H1 (cell line): ENCODE results near the gene RFLNA. TPM values are rescaled to one million over a fixed set of nuclear protein-coding genes. Genes with fewer than 3 reads are reported as not detected.

Source experiments
- CTCF ChIA-PET: fragments of 300-600 bp; sonication (Branson Sonifier 250); formaldehyde crosslinking; loops from one replicate; lab custom pipeline; 2021; ENCODE audit not compliant: partially characterized antibody; lab: Charles Lee
- POLR2A ChIA-PET: fragments of 300-600 bp; sonication (Branson Sonifier 250); formaldehyde crosslinking; loops from one replicate; lab custom pipeline; 2021; ENCODE audit warnings: inconsistent platforms; ENCODE audit not compliant: partially characterized antibody; lab: Charles Lee
- DNase-seq, 2 experiments: peaks; one replicate each; pipeline versions ENCODE4 v3.0.0 to v3.0.0-alpha.2; 2010 to 2022; ENCODE audit warnings: low spot score in 2 of 2, low read depth in 1 of 2, mixed read lengths in 1 of 2
- FAIRE-seq: peaks from 2 replicates; lab custom pipeline; 2011; peaks lifted over from hg19 to GRCh38; lab: Jason Lieb, UNC
- H2AFZ ChIP-seq: 2 replicates; pipeline ENCODE4 v1.8.1; 2012; ENCODE audit warnings: low read length, inconsistent platforms
- H2AK5ac ChIP-seq: 2 replicates; pipeline ENCODE4 v1.6.1; 2013; ENCODE audit warnings: low read depth, low read length
- H2BK120ac ChIP-seq: replicated peaks from 2 replicates; pipeline ENCODE3; 2013; ENCODE audit warnings: low read depth, low read length, inconsistent platforms
- H2BK12ac ChIP-seq: 2 replicates; pipeline ENCODE4 v1.6.1; 2013; ENCODE audit warnings: low read depth, low read length
- H2BK15ac ChIP-seq: 2 replicates; pipeline ENCODE4 v1.6.1; 2013; ENCODE audit warnings: low read length
- H2BK20ac ChIP-seq: 2 replicates; pipeline ENCODE4 v1.6.1; 2013; ENCODE audit warnings: low read length
- H2BK5ac ChIP-seq: 2 replicates; pipeline ENCODE4 v1.6.1; 2013; ENCODE audit warnings: low read depth, low read length
- H3K14ac ChIP-seq: 2 replicates; pipeline ENCODE4 v1.6.1; 2013; ENCODE audit warnings: inconsistent platforms; ENCODE audit not compliant: insufficient read length
- H3K18ac ChIP-seq: 2 replicates; pipeline ENCODE4 v1.6.1; 2013; ENCODE audit warnings: low read length; ENCODE audit errors: extremely low read depth
- H3K23ac ChIP-seq: 2 replicates; pipeline ENCODE4 v1.6.1; 2013; ENCODE audit warnings: inconsistent platforms; ENCODE audit not compliant: insufficient read length
- H3K23me2 ChIP-seq: 2 replicates; pipeline ENCODE4 v1.6.1; 2013; ENCODE audit warnings: low read depth, low read length
- H3K27ac ChIP-seq: 2 replicates; pipeline ENCODE4 v1.6.1; 2011; ENCODE audit warnings: low read depth, low read length, inconsistent platforms
- H3K27me3 ChIP-seq, 4 experiments: replicated peaks in 1 of 4; 1 replicate in 1 of 4; 2 replicates in 3 of 4; pipeline versions ENCODE4 v1.6.1 to v1.8.1; 2011 to 2013; ENCODE audit warnings: low read length in 3 of 4, mild to moderate bottlenecking in 3 of 4, inconsistent platforms in 2 of 4, mixed read lengths in 2 of 4, moderate library complexity in 1 of 4; ENCODE audit not compliant: control insufficient read depth in 3 of 4, insufficient read depth in 3 of 4; ENCODE audit errors: extremely low read depth in 1 of 4
- H3K36me3 ChIP-seq, 4 experiments: 2 replicates each; pipeline versions ENCODE4 v1.6.1 to v1.8.1; 2011 to 2013; ENCODE audit warnings: mild to moderate bottlenecking in 4 of 4, low read length in 3 of 4, moderate library complexity in 2 of 4, control low read depth in 1 of 4, inconsistent platforms in 1 of 4; ENCODE audit not compliant: insufficient read depth in 4 of 4, control insufficient read depth in 2 of 4
- H3K4ac ChIP-seq: replicated peaks from 2 replicates; pipeline ENCODE3; 2013; ENCODE audit warnings: low read length, low read depth, mixed read lengths, inconsistent platforms; ENCODE audit not compliant: insufficient read length
- H3K4me1 ChIP-seq, 4 experiments: replicated peaks in 1 of 4; 1 replicate in 1 of 4; 2 replicates in 3 of 4; pipeline versions ENCODE4 v1.6.1 to v1.8.1; 2011 to 2013; ENCODE audit warnings: low read length in 3 of 4, inconsistent platforms in 2 of 4, mixed read lengths in 1 of 4; ENCODE audit not compliant: insufficient read depth in 4 of 4, control insufficient read depth in 3 of 4
- H3K4me2 ChIP-seq, 2 experiments: 2 replicates each; pipeline versions ENCODE4 v1.6.1 to v1.8.1; 2011 to 2013; ENCODE audit warnings: low read depth in 2 of 2, low read length in 2 of 2, control low read depth in 1 of 2, inconsistent platforms in 1 of 2, mild to moderate bottlenecking in 1 of 2; ENCODE audit not compliant: insufficient read depth in 1 of 2
- H3K4me3 ChIP-seq, 4 experiments: fragments of 200-600, 300-600 bp in 1 of 4; sonication (generic), shearing (Covaris generic), sonication (Bioruptor Twin) in 1 of 4; 2 replicates each; pipeline versions ENCODE4 v1.5.1 to v1.8.1; 2011 to 2016; ENCODE audit warnings: low read length in 4 of 4, low read depth in 3 of 4, control low read depth in 2 of 4, inconsistent platforms in 2 of 4, mild to moderate bottlenecking in 2 of 4, mixed read lengths in 1 of 4, moderate library complexity in 1 of 4; ENCODE audit not compliant: insufficient read depth in 2 of 4; ENCODE audit errors: extremely low read depth in 1 of 4
- H3K56ac ChIP-seq: replicated peaks from 2 replicates; pipeline ENCODE3; 2013; ENCODE audit warnings: low read depth, mild to moderate bottlenecking, mixed read lengths, low read length, inconsistent platforms; ENCODE audit not compliant: insufficient read length
- H3K79me1 ChIP-seq: 2 replicates; pipeline ENCODE4 v1.6.1; 2013; ENCODE audit warnings: low read depth, low read length, control low read depth
- H3K79me2 ChIP-seq, 2 experiments: 2 replicates each; pipeline versions ENCODE4 v1.6.1 to v1.8.1; 2012 to 2013; ENCODE audit warnings: low read length in 2 of 2, mild to moderate bottlenecking in 2 of 2, inconsistent platforms in 1 of 2; ENCODE audit not compliant: insufficient read depth in 2 of 2, control insufficient read depth in 1 of 2
- H3K9ac ChIP-seq, 4 experiments: replicated peaks in 1 of 4; 1 replicate in 1 of 4; 2 replicates in 3 of 4; pipeline versions ENCODE4 v1.6.1 to v1.8.1; 2011 to 2013; ENCODE audit warnings: low read depth in 3 of 4, low read length in 3 of 4, control low read depth in 2 of 4, mild to moderate bottlenecking in 2 of 4, moderate library complexity in 2 of 4, inconsistent platforms in 1 of 4; ENCODE audit errors: extremely low read depth in 1 of 4
- H3K9me3 ChIP-seq, 2 experiments: 2 replicates each; pipeline versions ENCODE4 v1.6.1 to v1.8.1; 2012 to 2013; ENCODE audit warnings: mild to moderate bottlenecking in 2 of 2, moderate library complexity in 2 of 2, control low read depth in 1 of 2, inconsistent platforms in 1 of 2, low read depth in 1 of 2, low read length in 1 of 2, mixed read lengths in 1 of 2; ENCODE audit not compliant: insufficient read depth in 2 of 2
- H4K20me1 ChIP-seq, 2 experiments: replicated peaks in 1 of 2; 2 replicates each; pipeline versions ENCODE3 to v1.8.1; 2011 to 2013; ENCODE audit warnings: inconsistent platforms in 2 of 2, low read length in 2 of 2, mild to moderate bottlenecking in 1 of 2; ENCODE audit not compliant: insufficient read depth in 2 of 2, control insufficient read depth in 1 of 2
- H4K5ac ChIP-seq: 2 replicates; pipeline ENCODE4 v1.6.1; 2013; ENCODE audit warnings: low read length, low read depth, mixed read lengths, inconsistent platforms; ENCODE audit not compliant: insufficient read length
- H4K8ac ChIP-seq: 2 replicates; pipeline ENCODE4 v1.8.0; 2013; ENCODE audit warnings: mild to moderate bottlenecking, moderate library complexity, low read length, inconsistent platforms; ENCODE audit not compliant: insufficient read depth; ENCODE audit errors: extremely low read depth
- H4K91ac ChIP-seq: replicated peaks from 2 replicates; pipeline ENCODE3; 2013; ENCODE audit warnings: low read length, mixed read lengths, inconsistent platforms; ENCODE audit not compliant: insufficient read length
- BRCA1 ChIP-seq: IDR thresholded peaks from 2 replicates; pipeline ENCODE4 v1.6.1; 2012; ENCODE audit warnings: low read depth, low read length, improper control_type of control experiment
- CREB1 ChIP-seq: IDR thresholded peaks from 2 replicates; pipeline ENCODE4 v1.6.1; 2012; ENCODE audit warnings: inconsistent platforms
- HDAC2 ChIP-seq, 2 experiments: fragments of 300-600 bp in 1 of 2; sonication (generic) in 1 of 2; IDR thresholded peaks; 2 replicates each; pipeline ENCODE4 v1.6.1; 2011 to 2012; ENCODE audit warnings: low read depth in 2 of 2, low read length in 2 of 2, mild to moderate bottlenecking in 2 of 2, moderate library complexity in 2 of 2, borderline replicate concordance in 1 of 2, inconsistent platforms in 1 of 2
- JUND ChIP-seq: IDR thresholded peaks from 2 replicates; pipeline ENCODE4 v1.6.1; 2011; ENCODE audit warnings: mild to moderate bottlenecking, improper control_type of control experiment, low read length
- NRF1 ChIP-seq: IDR thresholded peaks from 2 replicates; pipeline ENCODE4 v1.6.1; 2011; ENCODE audit warnings: mild to moderate bottlenecking, low read depth, low read length, improper control_type of control experiment
- RBBP5 ChIP-seq: IDR thresholded peaks from 2 replicates; pipeline ENCODE4 v1.7.1; 2012; ENCODE audit warnings: low read depth, mild to moderate bottlenecking, inconsistent platforms, low read length, moderate library complexity, borderline replicate concordance
- TAF1 ChIP-seq: IDR thresholded peaks from 2 replicates; pipeline ENCODE4 v1.6.1; 2011; ENCODE audit warnings: mild to moderate bottlenecking, low read depth, low read length
- WGBS, 2 experiments: shearing (Covaris generic) in 1 of 2; methylation state at CpG; one replicate each; pipeline versions ENCODE4 v1.1.6 to v1.1.7; 2013 to 2015; ENCODE audit warnings: low lambda C conversion rate in 2 of 2, mixed read lengths in 2 of 2, inconsistent platforms in 1 of 2, low coverage in 1 of 2, missing lambda C conversion rate in 1 of 2; ENCODE audit not compliant: insufficient replicate concordance in 2 of 2, insufficient coverage in 1 of 2, insufficient read length in 1 of 2; ENCODE audit errors: extremely low coverage in 1 of 2, missing lambda C conversion rate in 1 of 2; 5-methylcytosine and 5-hydroxymethylcytosine counted together
- polyA plus RNA-seq, 7 experiments: library from polyadenylated mRNA; depleted of rRNA in 3 of 7; stranded (reverse) in 5 of 7; unstranded in 2 of 7; fragments of >200 nt in 5 of 7; fragments of 200-250 nt in 2 of 7; gene quantifications; 1 replicate in 5 of 7; 2 replicates in 1 of 7; 4 replicates in 1 of 7; pipeline versions ENCODE4 v1.2.1 to v1.2.3, GENCODE V29; 2011 to 2013; ENCODE audit warnings: missing spikeins in 2 of 7, mixed read lengths in 2 of 7
- total RNA-seq: library from RNA; stranded (reverse); fragmentation: NEBNext Ultra II Directional; extraction: Animal tissue kit (Norgen Biotek cat#: 25700); gene quantifications from 2 replicates; pipeline ENCODE4 v1.2.1, GENCODE V29; 2021
- TF ChIP-seq, protein P1 (sequence below): IDR thresholded peaks from 2 replicates; pipeline ENCODE4 v1.6.1; 2011; ENCODE audit warnings: low read depth, mild to moderate bottlenecking, low read length; ENCODE audit not compliant: insufficient read depth

The RFLNA gene
- total and polyA plus RNA-seq, 2 of the 8 experiments (the other 6 are each of a cell fraction or from before 2014, with no cell fraction given): 6.4 to 6.6 TPM

DNA sequence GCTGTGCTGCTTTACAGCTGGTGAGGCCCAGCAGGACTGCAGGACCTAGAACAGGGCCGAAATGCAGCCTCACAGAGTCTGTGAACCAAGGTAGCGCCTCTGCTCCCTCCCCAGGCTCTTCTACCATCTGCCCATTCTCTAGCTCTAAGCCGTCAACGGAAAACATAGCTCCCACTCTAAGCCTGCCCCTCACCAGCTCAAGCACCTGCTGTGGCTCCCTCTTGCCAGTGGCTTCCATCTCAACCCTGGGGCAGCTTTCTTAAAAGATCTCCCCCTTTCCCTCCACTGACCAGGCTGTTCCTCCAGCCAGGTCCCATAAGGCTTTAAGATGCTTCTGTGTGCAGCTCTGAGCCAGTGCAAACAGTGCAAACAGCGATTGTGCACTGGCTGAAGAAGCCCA, 61.3 kb downstream of the RFLNA start:
- no peak overlapping the region for H3K18ac ChIP-seq
- no peak overlapping the region for H2BK20ac ChIP-seq
- no peak overlapping the region for H2BK12ac ChIP-seq
- H3K79me2 ChIP-seq: no peaks in the 10 kb centered on the region
- H3K27me3 ChIP-seq: no peaks in the 10 kb centered on the region
- POLR2A ChIA-PET: interaction anchor here (1.2 kb wide), 1 partner anchor 9 kb away, joined by 3 read pairs; no protein-coding TSS in a partner anchor
- no peak overlapping the region for H3K14ac ChIP-seq
- peak overlapping the region; percentile 59 for H4K8ac ChIP-seq
- no peak for DNase-seq
- no peak overlapping the region for H2AK5ac ChIP-seq
- 94% methylated on average over 5 of the region's 5 CpGs; no CpG with 5 or more reads in 1 of the 2 experiments for WGBS, 2 experiments
- no peak overlapping the region for H3K4ac ChIP-seq
- peaks cover 7% of the 10 kb centered on the region for H3K79me1 ChIP-seq
- no peak overlapping the region for H3K9ac ChIP-seq
- H3K27ac ChIP-seq: no peak overlapping the region
- no peaks in the 10 kb centered on the region; the same call in 1 of the 2 replicates for H3K23me2 ChIP-seq
- no peaks in the 10 kb centered on the region for H3K4me1 ChIP-seq
- TF ChIP-seq, protein P1, sequence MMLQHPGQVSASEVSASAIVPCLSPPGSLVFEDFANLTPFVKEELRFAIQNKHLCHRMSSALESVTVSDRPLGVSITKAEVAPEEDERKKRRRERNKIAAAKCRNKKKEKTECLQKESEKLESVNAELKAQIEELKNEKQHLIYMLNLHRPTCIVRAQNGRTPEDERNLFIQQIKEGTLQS: no peak
- TF ChIP-seq JUND (no peak), NRF1 (no peak), HDAC2 (IDR thresholded peaks at IDR 0.05; ENCODE audit: borderline replicate concordance in 1 of 2, low read depth in 2 of 2, low read length in 2 of 2) (no peak), CREB1 (no peak), TAF1 (no peak), BRCA1 (no peak), RBBP5 (no peak)
- H4K20me1 ChIP-seq: peaks cover 5 to 15% of the 10 kb centered on the region in 2 experiments
- H3K9me3 ChIP-seq: no peaks in the 10 kb centered on the region
- H4K91ac ChIP-seq: no peak overlapping the region
- peaks cover 19 to 60% (median 32%) of the 10 kb centered on the region in 4 experiments for H3K36me3 ChIP-seq
- CTCF ChIA-PET: interaction anchor here (1.0 to 2.2 kb wide), 3 partner anchors 23 to 319 kb away, joined by 3 to 7 read pairs (median 4); no protein-coding TSS in a partner anchor
- no peak overlapping the region for H4K5ac ChIP-seq
- no peak overlapping the region for H2BK120ac ChIP-seq
- H2BK15ac ChIP-seq: no peak overlapping the region
- no peak overlapping the region for H3K56ac ChIP-seq
- no peak overlapping the region for H3K4me2 ChIP-seq
- FAIRE-seq: no peak
- H2BK5ac ChIP-seq: no peak overlapping the region
- H3K4me3 ChIP-seq: no peak overlapping the region
- no peak overlapping the region for H2AFZ ChIP-seq
- H3K23ac ChIP-seq: no peak overlapping the region
